GM23338 (cell line): ENCODE measurements around the gene PRKCQ. TPM values are rescaled to one million over a fixed set of nuclear protein-coding genes. Genes with fewer than 3 reads are reported as not detected.

Experiments used
- ATAC-seq: fragments of 200-7000 bp; cut with Tn5 transposase; 3 replicates; pipeline ENCODE4 v1.9.1; 2020
- DNase-seq: peaks from one replicate; pipeline ENCODE4 v3.0.0-alpha.2; 2015; ENCODE audit warnings: low spot score
- H2AFZ ChIP-seq: fragments of 200-600 bp; sonication (generic); 2 replicates; pipeline ENCODE4 v1.8.0; 2016; ENCODE audit warnings: antibody characterized with exemption, mild to moderate bottlenecking, moderate library complexity
- H3F3A ChIP-seq: fragments of 200-600 bp; sonication (generic); replicated peaks from 2 replicates; pipeline ENCODE4 v1.8.0; 2017; ENCODE audit warnings: antibody characterized with exemption, mixed run types, low read depth
- H3K27ac ChIP-seq: fragments of 200-600 bp; sonication (generic); 2 replicates; pipeline ENCODE4 v1.6.1; 2016; ENCODE audit warnings: low read depth
- H3K27me3 ChIP-seq: fragments of 200-600 bp; sonication (generic); 2 replicates; pipeline ENCODE4 v1.8.0; 2016; ENCODE audit warnings: mild to moderate bottlenecking, mixed run types, moderate library complexity; ENCODE audit not compliant: insufficient read depth
- H3K36me3 ChIP-seq: fragments of 200-600 bp; sonication (generic); 2 replicates; pipeline ENCODE4 v1.8.0; 2016; ENCODE audit warnings: mild to moderate bottlenecking; ENCODE audit not compliant: insufficient read depth
- H3K4me1 ChIP-seq: fragments of 200-600 bp; sonication (generic); 2 replicates; pipeline ENCODE4 v1.8.0; 2016; ENCODE audit warnings: mild to moderate bottlenecking, moderate library complexity; ENCODE audit not compliant: insufficient read depth
- H3K4me2 ChIP-seq: fragments of 200-600 bp; sonication (generic); 2 replicates; pipeline ENCODE4 v1.7.1; 2017; ENCODE audit warnings: mixed run types
- H3K4me3 ChIP-seq: fragments of 200-600 bp; sonication (generic); 2 replicates; pipeline ENCODE4 v1.6.1; 2016; ENCODE audit warnings: mixed run types
- H3K79me2 ChIP-seq: fragments of 200-600 bp; sonication (generic); replicated peaks from 2 replicates; pipeline ENCODE4 v1.8.0; 2017; ENCODE audit warnings: mild to moderate bottlenecking; ENCODE audit not compliant: insufficient read depth
- H3K9me2 ChIP-seq: fragments of 200-600 bp; sonication (generic); 2 replicates; pipeline ENCODE4 v1.8.0; 2017; ENCODE audit not compliant: insufficient read depth
- H4K20me1 ChIP-seq: fragments of 200-600 bp; sonication (generic); replicated peaks from 2 replicates; pipeline ENCODE4 v1.8.0; 2017; ENCODE audit warnings: mild to moderate bottlenecking; ENCODE audit not compliant: insufficient read depth
- H3K27ac Mint-ChIP-seq: 2 replicates; pipeline ENCODE4 v1.8.0; 2020; ENCODE audit warnings: inconsistent platforms, mild to moderate bottlenecking, moderate library complexity, mixed read lengths
- H3K27me3 Mint-ChIP-seq: 3 replicates; pipeline ENCODE4 v1.8.0; 2022; ENCODE audit warnings: low read depth, mild to moderate bottlenecking, moderate library complexity, mixed read lengths, inconsistent platforms; ENCODE audit not compliant: insufficient read depth, poor library complexity
- H3K36me3 Mint-ChIP-seq: 3 replicates; pipeline ENCODE4 v1.8.0; 2021; ENCODE audit warnings: low read depth, mild to moderate bottlenecking, inconsistent platforms, moderate library complexity, mixed read lengths
- H3K4me1 Mint-ChIP-seq: 3 replicates; pipeline ENCODE4 v1.8.0; 2020; ENCODE audit warnings: mild to moderate bottlenecking, inconsistent platforms, mixed read lengths
- H3K4me3 Mint-ChIP-seq: 3 replicates; pipeline ENCODE4 v1.8.0; 2021; ENCODE audit warnings: moderate library complexity, mild to moderate bottlenecking, inconsistent platforms, mixed read lengths
- H3K9me3 Mint-ChIP-seq: 3 replicates; pipeline ENCODE4 v1.8.0; 2020; ENCODE audit warnings: moderate library complexity, mild to moderate bottlenecking, inconsistent platforms, mixed read lengths
- CREB1 ChIP-seq: fragments of 250-450 bp; sonication (Bioruptor Pico); IDR thresholded peaks from 2 replicates; pipeline ENCODE4 v1.5.0; 2020; ENCODE audit warnings: low read depth, mild to moderate bottlenecking, moderate library complexity
- EZH2 ChIP-seq: fragments of 200-600 bp; sonication (generic); IDR thresholded peaks from one replicate; pipeline ENCODE4 v1.8.0; 2017; ENCODE audit warnings: antibody characterized with exemption, mild to moderate bottlenecking, low read depth; ENCODE audit not compliant: unreplicated experiment
- EZH2phosphoT487 ChIP-seq: fragments of 200-600 bp; sonication (generic); IDR thresholded peaks from one replicate; pipeline ENCODE4 v1.8.1; 2018; ENCODE audit warnings: antibody characterized with exemption; ENCODE audit not compliant: unreplicated experiment
- JUNB ChIP-seq: IDR thresholded peaks from one replicate; pipeline ENCODE4 v1.6.1; 2016; ENCODE audit warnings: antibody characterized with exemption; ENCODE audit not compliant: unreplicated experiment
- NANOG ChIP-seq: IDR thresholded peaks from 2 replicates; pipeline ENCODE4 v1.6.1; 2016; ENCODE audit warnings: antibody characterized with exemption, borderline replicate concordance
- STAT1 ChIP-seq: IDR thresholded peaks from one replicate; pipeline ENCODE4 v1.6.1; 2016; ENCODE audit warnings: antibody characterized with exemption; ENCODE audit not compliant: unreplicated experiment
- ZNF114 ChIP-seq: fragments of 250-450 bp; sonication (Bioruptor Pico); IDR thresholded peaks from 2 replicates; pipeline ENCODE4 v1.5.0; 2020; ENCODE audit warnings: mild to moderate bottlenecking, moderate library complexity
- ZNF331 ChIP-seq: fragments of 250-450 bp; sonication (Bioruptor Pico); IDR thresholded peaks from 2 replicates; pipeline ENCODE4 v1.5.0; 2020; ENCODE audit warnings: low read depth, mild to moderate bottlenecking, moderate library complexity
- polyA plus RNA-seq: library from polyadenylated mRNA; unstranded; fragments of >200 nt; fragmentation: Nextera tagmentation; extraction: Ambion mirVana; gene quantifications from 2 replicates; pipeline ENCODE4 v1.2.1, GENCODE V29; 2016
- total RNA-seq: library from RNA; depleted of rRNA; stranded (reverse); fragments of >200 nt; shearing (Covaris generic); gene quantifications from 2 replicates; pipeline ENCODE4 v1.2.3, GENCODE V29; 2014
- TF ChIP-seq, protein P1 (sequence below): fragments of 250-450 bp; sonication (Bioruptor Pico); IDR thresholded peaks from 2 replicates; pipeline ENCODE4 v1.5.0; 2020; ENCODE audit warnings: mild to moderate bottlenecking, moderate library complexity
- TF ChIP-seq, protein P2 (sequence below): IDR thresholded peaks from one replicate; pipeline ENCODE4 v1.6.1; 2018; ENCODE audit warnings: antibody characterized with exemption; ENCODE audit not compliant: unreplicated experiment

Gene PRKCQ
- total and polyA plus RNA-seq, 2 experiments from 2014 or later, result 12.6 to 28.5 TPM

DNA sequence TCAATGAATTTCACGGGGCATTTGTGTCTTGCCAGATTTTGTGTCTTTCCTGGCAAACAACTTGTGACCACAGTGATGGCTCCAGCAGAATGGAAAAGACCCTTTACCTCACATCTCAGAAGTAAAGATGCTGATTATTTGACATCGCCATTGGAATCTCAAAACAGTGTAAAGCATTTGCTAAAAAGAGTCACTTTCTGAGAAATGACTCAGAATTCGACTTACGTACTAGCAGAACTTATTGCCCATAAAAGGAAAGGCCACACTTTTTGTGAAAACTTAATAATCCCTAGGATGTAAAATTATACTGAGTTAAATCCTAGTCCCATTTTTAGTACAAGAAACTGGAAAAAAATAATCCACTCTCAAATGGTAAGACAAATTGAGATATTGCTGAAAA is 35.9 kb upstream of the PRKCQ start:
- DNase-seq (no peak), ATAC-seq (no peak)
- no peaks in the 10 kb centered on the region for H4K20me1 ChIP-seq
- Mint-ChIP-seq H3K27me3 (peaks cover 2% of the 10 kb centered on the region), H3K4me3 (no peak overlapping the region), H3K4me1 (no peaks in the 10 kb centered on the region), H3K9me3 (peaks cover 6% of the 10 kb centered on the region; the same call in 2 of the 3 replicates), H3K27ac (no peak overlapping the region), H3K36me3 (peaks cover 4% of the 10 kb centered on the region; the same call in 1 of the 3 replicates)
- no peak overlapping the region for H2AFZ ChIP-seq
- H3K4me2 ChIP-seq, result no peak overlapping the region
- peaks cover 7% of the 10 kb centered on the region; the same call in 1 of the 2 replicates for H3K9me2 ChIP-seq
- H3K4me1 ChIP-seq, result no peaks in the 10 kb centered on the region
- H3K27me3 ChIP-seq, result no peaks in the 10 kb centered on the region
- H3K79me2 ChIP-seq, result no peaks in the 10 kb centered on the region
- no peaks in the 10 kb centered on the region for H3F3A ChIP-seq
- TF ChIP-seq, protein P1, sequence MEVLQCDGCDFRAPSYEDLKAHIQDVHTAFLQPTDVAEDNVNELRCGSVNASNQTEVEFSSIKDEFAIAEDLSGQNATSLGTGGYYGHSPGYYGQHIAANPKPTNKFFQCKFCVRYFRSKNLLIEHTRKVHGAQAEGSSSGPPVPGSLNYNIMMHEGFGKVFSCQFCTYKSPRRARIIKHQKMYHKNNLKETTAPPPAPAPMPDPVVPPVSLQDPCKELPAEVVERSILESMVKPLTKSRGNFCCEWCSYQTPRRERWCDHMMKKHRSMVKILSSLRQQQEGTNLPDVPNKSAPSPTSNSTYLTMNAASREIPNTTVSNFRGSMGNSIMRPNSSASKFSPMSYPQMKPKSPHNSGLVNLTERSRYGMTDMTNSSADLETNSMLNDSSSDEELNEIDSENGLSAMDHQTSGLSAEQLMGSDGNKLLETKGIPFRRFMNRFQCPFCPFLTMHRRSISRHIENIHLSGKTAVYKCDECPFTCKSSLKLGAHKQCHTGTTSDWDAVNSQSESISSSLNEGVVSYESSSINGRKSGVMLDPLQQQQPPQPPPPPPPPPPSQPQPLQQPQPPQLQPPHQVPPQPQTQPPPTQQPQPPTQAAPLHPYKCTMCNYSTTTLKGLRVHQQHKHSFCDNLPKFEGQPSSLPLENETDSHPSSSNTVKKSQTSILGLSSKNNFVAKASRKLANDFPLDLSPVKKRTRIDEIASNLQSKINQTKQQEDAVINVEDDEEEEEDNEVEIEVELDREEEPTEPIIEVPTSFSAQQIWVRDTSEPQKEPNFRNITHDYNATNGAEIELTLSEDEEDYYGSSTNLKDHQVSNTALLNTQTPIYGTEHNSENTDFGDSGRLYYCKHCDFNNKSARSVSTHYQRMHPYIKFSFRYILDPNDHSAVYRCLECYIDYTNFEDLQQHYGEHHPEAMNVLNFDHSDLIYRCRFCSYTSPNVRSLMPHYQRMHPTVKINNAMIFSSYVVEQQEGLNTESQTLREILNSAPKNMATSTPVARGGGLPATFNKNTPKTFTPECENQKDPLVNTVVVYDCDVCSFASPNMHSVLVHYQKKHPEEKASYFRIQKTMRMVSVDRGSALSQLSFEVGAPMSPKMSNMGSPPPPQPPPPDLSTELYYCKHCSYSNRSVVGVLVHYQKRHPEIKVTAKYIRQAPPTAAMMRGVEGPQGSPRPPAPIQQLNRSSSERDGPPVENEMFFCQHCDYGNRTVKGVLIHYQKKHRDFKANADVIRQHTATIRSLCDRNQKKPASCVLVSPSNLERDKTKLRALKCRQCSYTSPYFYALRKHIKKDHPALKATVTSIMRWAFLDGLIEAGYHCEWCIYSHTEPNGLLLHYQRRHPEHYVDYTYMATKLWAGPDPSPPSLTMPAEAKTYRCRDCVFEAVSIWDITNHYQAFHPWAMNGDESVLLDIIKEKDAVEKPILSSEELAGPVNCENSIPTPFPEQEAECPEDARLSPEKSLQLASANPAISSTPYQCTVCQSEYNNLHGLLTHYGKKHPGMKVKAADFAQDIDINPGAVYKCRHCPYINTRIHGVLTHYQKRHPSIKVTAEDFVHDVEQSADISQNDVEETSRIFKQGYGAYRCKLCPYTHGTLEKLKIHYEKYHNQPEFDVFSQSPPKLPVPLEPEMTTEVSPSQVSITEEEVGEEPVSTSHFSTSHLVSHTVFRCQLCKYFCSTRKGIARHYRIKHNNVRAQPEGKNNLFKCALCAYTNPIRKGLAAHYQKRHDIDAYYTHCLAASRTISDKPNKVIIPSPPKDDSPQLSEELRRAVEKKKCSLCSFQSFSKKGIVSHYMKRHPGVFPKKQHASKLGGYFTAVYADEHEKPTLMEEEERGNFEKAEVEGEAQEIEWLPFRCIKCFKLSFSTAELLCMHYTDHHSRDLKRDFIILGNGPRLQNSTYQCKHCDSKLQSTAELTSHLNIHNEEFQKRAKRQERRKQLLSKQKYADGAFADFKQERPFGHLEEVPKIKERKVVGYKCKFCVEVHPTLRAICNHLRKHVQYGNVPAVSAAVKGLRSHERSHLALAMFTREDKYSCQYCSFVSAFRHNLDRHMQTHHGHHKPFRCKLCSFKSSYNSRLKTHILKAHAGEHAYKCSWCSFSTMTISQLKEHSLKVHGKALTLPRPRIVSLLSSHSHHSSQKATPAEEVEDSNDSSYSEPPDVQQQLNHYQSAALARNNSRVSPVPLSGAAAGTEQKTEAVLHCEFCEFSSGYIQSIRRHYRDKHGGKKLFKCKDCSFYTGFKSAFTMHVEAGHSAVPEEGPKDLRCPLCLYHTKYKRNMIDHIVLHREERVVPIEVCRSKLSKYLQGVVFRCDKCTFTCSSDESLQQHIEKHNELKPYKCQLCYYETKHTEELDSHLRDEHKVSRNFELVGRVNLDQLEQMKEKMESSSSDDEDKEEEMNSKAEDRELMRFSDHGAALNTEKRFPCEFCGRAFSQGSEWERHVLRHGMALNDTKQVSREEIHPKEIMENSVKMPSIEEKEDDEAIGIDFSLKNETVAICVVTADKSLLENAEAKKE (CRISPR knock-in tag), result no peak
- TF ChIP-seq, protein P2, sequence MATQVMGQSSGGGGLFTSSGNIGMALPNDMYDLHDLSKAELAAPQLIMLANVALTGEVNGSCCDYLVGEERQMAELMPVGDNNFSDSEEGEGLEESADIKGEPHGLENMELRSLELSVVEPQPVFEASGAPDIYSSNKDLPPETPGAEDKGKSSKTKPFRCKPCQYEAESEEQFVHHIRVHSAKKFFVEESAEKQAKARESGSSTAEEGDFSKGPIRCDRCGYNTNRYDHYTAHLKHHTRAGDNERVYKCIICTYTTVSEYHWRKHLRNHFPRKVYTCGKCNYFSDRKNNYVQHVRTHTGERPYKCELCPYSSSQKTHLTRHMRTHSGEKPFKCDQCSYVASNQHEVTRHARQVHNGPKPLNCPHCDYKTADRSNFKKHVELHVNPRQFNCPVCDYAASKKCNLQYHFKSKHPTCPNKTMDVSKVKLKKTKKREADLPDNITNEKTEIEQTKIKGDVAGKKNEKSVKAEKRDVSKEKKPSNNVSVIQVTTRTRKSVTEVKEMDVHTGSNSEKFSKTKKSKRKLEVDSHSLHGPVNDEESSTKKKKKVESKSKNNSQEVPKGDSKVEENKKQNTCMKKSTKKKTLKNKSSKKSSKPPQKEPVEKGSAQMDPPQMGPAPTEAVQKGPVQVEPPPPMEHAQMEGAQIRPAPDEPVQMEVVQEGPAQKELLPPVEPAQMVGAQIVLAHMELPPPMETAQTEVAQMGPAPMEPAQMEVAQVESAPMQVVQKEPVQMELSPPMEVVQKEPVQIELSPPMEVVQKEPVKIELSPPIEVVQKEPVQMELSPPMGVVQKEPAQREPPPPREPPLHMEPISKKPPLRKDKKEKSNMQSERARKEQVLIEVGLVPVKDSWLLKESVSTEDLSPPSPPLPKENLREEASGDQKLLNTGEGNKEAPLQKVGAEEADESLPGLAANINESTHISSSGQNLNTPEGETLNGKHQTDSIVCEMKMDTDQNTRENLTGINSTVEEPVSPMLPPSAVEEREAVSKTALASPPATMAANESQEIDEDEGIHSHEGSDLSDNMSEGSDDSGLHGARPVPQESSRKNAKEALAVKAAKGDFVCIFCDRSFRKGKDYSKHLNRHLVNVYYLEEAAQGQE, result no peak
- TF ChIP-seq JUNB, result no peak
- no peak for TF ChIP-seq NANOG
- TF ChIP-seq ZNF331, result no peak
- TF ChIP-seq EZH2phosphoT487, result no peak
- TF ChIP-seq EZH2, result no peak
- TF ChIP-seq STAT1, result no peak
- TF ChIP-seq ZNF114 (CRISPR knock-in tag), result no peak
- no peak for TF ChIP-seq CREB1
- H3K4me3 ChIP-seq, result no peak overlapping the region
- H3K27ac ChIP-seq, result no peak overlapping the region
- no peaks in the 10 kb centered on the region for H3K36me3 ChIP-seq
